Right lobe of liver (tissue), 6 donors: ENCODE results near the gene CCNH. TPM values are rescaled to one million over a fixed set of nuclear protein-coding genes. Genes with fewer than 3 reads are reported as not detected.

Experiments
- ATAC-seq, 4 donors: fragments of 200-7000 bp; cut with Tn5 transposase; one replicate each; pipeline ENCODE4 v1.9.1; 2020; ENCODE audit warnings: mild to moderate bottlenecking in 4 of 4, moderate library complexity in 4 of 4
- DNase-seq, 3 donors: peaks; one replicate each; pipeline ENCODE4 v3.0.0-alpha.2; 2020
- H3K27ac ChIP-seq, 3 donors: fragments of 200-600 bp; one replicate each; pipeline ENCODE4 v1.8.0; 2022
- H3K27me3 ChIP-seq, 2 donors: fragments of 200-600 bp; one replicate each; pipeline ENCODE4 v1.8.0; 2022
- H3K36me3 ChIP-seq, 4 donors: fragments of 200-600 bp; sonication (generic) in 1 of 4; one replicate each; pipeline versions ENCODE4 v1.5.1 to v1.8.0; 2017 to 2022; ENCODE audit warnings: control low read depth in 1 of 4
- H3K4me1 ChIP-seq, 4 donors: fragments of 200-600 bp; sonication (generic) in 1 of 4; one replicate each; pipeline versions ENCODE4 v1.5.1 to v1.8.0; 2017 to 2022; ENCODE audit warnings: control low read depth in 1 of 4
- H3K4me3 ChIP-seq, 3 donors: fragments of 200-600 bp; one replicate each; pipeline ENCODE4 v1.8.0; 2022
- H3K9me3 ChIP-seq, 4 donors: fragments of 200-600 bp; sonication (generic) in 1 of 4; one replicate each; pipeline versions ENCODE4 v1.5.1 to v1.8.0; 2017 to 2022; ENCODE audit warnings: control low read depth in 1 of 4
- CTCF ChIP-seq, 4 donors: fragments of 200-600 bp in 3 of 4; fragments of 450-650 bp in 1 of 4; IDR thresholded peaks; one replicate each; pipeline versions ENCODE4 v1.5.1 to v1.8.0; 2016 to 2022; ENCODE audit warnings: antibody characterized with exemption in 4 of 4, mild to moderate bottlenecking in 2 of 4
- POLR2A ChIP-seq: fragments of 450-650 bp; IDR thresholded peaks from one replicate; pipeline ENCODE4 v1.6.1; 2017; ENCODE audit warnings: antibody characterized with exemption, mild to moderate bottlenecking
- WGBS: methylation state at CpG from one replicate; pipeline ENCODE4 v1.1.6; 2018; ENCODE audit warnings: low coverage, low lambda C conversion rate; ENCODE audit not compliant: insufficient coverage; ENCODE audit errors: missing lambda C conversion rate; 5-methylcytosine and 5-hydroxymethylcytosine counted together
- intact Hi-C, 2 donors: fragments of 100-400 bp; cut with DNase I; formaldehyde crosslinking; loops; one replicate each; pipeline versions ENCODE4 v1.11.2 to v1.14.1; 2022
- total RNA-seq, 6 experiments: library from RNA; depleted of rRNA in 2 of 6; stranded (reverse); fragments of >200 nt in 2 of 6; fragmentation: NEBNext Ultra II Directional in 3 of 6; extraction: Animal tissue kit (Norgen Biotek cat#: 25700) in 3 of 6; gene quantifications; one replicate each; pipeline versions ENCODE4 v1.1.0 to v1.2.4, GENCODE V29; 2016 to 2023
- donor health status: DM: no; HTN: yes; CAD: no.
- donor health status: DM: no; HTN: no; CAD: no.
- donor health status: DM: no; HTN: no; CAD: no.
- donor health status: DM: no; HTN: yes; CAD: no.
- donor health status: DM: no; HTN: yes; CAD: no.

CCNH gene
- total RNA-seq, 6 experiments from 2014 or later = 18.0 to 65.0 (median 19.3) TPM

GRCh38 chr5:87410931-87411330, 1.8 kb downstream of the CCNH start:
- Histone ChIP-seq H3K4me3 (no peak overlapping the region), H3K4me1 (peaks cover 0 to 12% (median 5%) of the 10 kb centered on the region in 4 donors), H3K27me3 (no peaks in the 10 kb centered on the region), H3K9me3 (no peaks in the 10 kb centered on the region), H3K27ac (peak overlapping the region in 1 of 3 donors; percentile 99), H3K36me3 (peaks cover 0 to 47% (median 16%) of the 10 kb centered on the region in 4 donors)
- ATAC-seq = no peak
- intact Hi-C loops = no loop called here
- DNase-seq = no peak
- TF ChIP-seq POLR2A = no peak
- WGBS = 11% methylated on average over 1 of the region's 1 CpG

- 67% methylated on average over 2 of the region's 2 CpGs for WGBS
- peaks cover 0 to 12% (median 5%) of the 10 kb centered on the region in 4 donors for H3K4me1 ChIP-seq
- intact Hi-C loops = no loop called here
- DNase-seq (no peak), ATAC-seq (no peak)
- no peak overlapping the region for H3K4me3 ChIP-seq
- peaks cover 0 to 64% (median 25%) of the 10 kb centered on the region in 4 donors for H3K36me3 ChIP-seq
- H3K27ac ChIP-seq = no peak overlapping the region
- H3K9me3 ChIP-seq = no peaks in the 10 kb centered on the region
- TF ChIP-seq CTCF (IDR thresholded peaks at IDR 0.05) (no peak), POLR2A (no peak)
- H3K27me3 ChIP-seq = no peaks in the 10 kb centered on the region
Measured at GRCh38 chr5:87408204-87408603, 4.5 kb downstream of the CCNH start.

DNA sequence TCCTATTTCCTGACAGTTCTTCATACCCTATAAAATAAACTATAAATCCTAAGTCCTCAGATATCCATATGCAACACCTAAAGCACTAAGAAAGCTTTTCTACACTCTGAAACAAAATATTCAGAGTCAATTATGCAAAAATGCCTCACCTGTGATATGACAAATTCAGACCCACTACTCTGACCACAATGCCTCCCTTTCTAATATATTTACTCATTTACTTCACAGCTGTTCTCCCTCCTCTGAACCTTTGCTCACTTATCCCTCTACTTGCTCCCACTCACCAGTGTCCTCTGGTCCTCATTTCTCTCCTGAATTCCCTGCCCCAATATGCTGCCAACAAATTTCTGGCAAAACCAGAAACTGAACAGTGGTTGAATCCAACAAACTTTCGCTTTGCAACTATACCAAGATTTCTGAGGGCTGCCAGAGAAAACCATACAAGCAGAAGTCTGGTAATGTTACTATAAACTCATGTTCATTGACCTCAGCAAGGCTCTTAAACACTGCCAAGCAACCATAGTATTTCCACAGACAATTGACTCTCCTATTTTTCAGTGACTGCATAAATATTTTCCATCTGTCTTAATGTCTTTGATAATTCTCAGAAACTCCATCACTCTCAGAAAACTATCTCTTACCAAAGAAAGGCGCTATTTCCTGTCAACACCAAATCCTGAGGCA, 7.1 kb downstream of the CCNH start:
- WGBS = 76% methylated on average over 2 of the region's 2 CpGs
- no peak overlapping the region for H3K4me3 ChIP-seq
- no peaks in the 10 kb centered on the region for H3K27me3 ChIP-seq
- TF ChIP-seq POLR2A (no peak), CTCF (IDR thresholded peaks at IDR 0.05) (no peak)
- DNase-seq = no peak
- H3K36me3 ChIP-seq = peaks cover 0 to 86% (median 28%) of the 10 kb centered on the region in 4 donors
- H3K4me1 ChIP-seq = peaks cover 0 to 2% (median under 1%) of the 10 kb centered on the region in 4 donors
- H3K9me3 ChIP-seq = no peaks in the 10 kb centered on the region
- H3K27ac ChIP-seq = no peak overlapping the region
- ATAC-seq = no peak
- intact Hi-C loops = no loop called here

GRCh38 chr5:87404359-87404758, 8.4 kb downstream of the CCNH start:
- WGBS = 69% methylated on average over 2 of the region's 2 CpGs
- Histone ChIP-seq H3K4me1 (peaks cover 0 to 2% (median 0%) of the 10 kb centered on the region in 4 donors), H3K9me3 (no peaks in the 10 kb centered on the region), H3K4me3 (no peak overlapping the region), H3K27ac (no peak overlapping the region), H3K36me3 (peaks cover 0 to 75% (median 24%) of the 10 kb centered on the region in 4 donors), H3K27me3 (no peaks in the 10 kb centered on the region)
- DNase-seq (no peak), ATAC-seq (no peak)
- intact Hi-C loops = no loop called here
- TF ChIP-seq POLR2A (no peak), CTCF (IDR thresholded peaks at IDR 0.05) (no peak)

- intact Hi-C loops = no loop called here
- TF ChIP-seq POLR2A (no peak), CTCF (IDR thresholded peaks at IDR 0.05) (no peak)
- Histone ChIP-seq H3K4me3 (no peak overlapping the region), H3K27me3 (no peaks in the 10 kb centered on the region), H3K9me3 (no peaks in the 10 kb centered on the region), H3K27ac (no peak overlapping the region), H3K4me1 (peaks cover 0 to 6% (median 0%) of the 10 kb centered on the region in 4 donors), H3K36me3 (peaks cover 0 to 73% (median 26%) of the 10 kb centered on the region in 4 donors)
- DNase-seq = no peak
- ATAC-seq = no peak
- 93% methylated on average over 3 of the region's 3 CpGs for WGBS
Measured at GRCh38 chr5:87403899-87404298, 8.8 kb downstream of the CCNH start.
